ENCODE measurements around the gene IVL. TPM values are rescaled to one million over a fixed set of nuclear protein-coding genes. Genes with fewer than 3 reads are reported as not detected.

IVL gene
- total RNA-seq, 1 donor from 2014 or later: 169 TPM

Other genes starting within 250 kb of the IVL start
- not detected for gene LCE2D, start 245.2 kb upstream of the IVL start, total RNA-seq
- not detected for gene LCE2C, start 233.3 kb upstream of the IVL start, total RNA-seq
- gene LCE2B, start 222.4 kb upstream of the IVL start, total RNA-seq: not detected
- not detected for gene LCE2A, start 210.2 kb upstream of the IVL start, total RNA-seq
- not detected for gene LCE4A, start 200.4 kb upstream of the IVL start, total RNA-seq
- 1.2 TPM for gene KPRP, start 150.5 kb upstream of the IVL start, total RNA-seq
- not detected for gene LCE1F, start 133.4 kb upstream of the IVL start, total RNA-seq
- gene LCE1E, start 122.3 kb upstream of the IVL start, total RNA-seq: not detected
- not detected for gene LCE1D, start 111.8 kb upstream of the IVL start, total RNA-seq
- gene LCE1C, start 101.9 kb upstream of the IVL start, total RNA-seq: not detected
- not detected for gene LCE1B, start 96.6 kb upstream of the IVL start, total RNA-seq
- not detected for gene LCE1A, start 81.1 kb upstream of the IVL start, total RNA-seq
- not detected for gene LCE6A, start 65.7 kb upstream of the IVL start, total RNA-seq
- gene LCE7A, start 48.5 kb upstream of the IVL start, total RNA-seq: not detected
- not detected for gene SMCP, start 30.2 kb upstream of the IVL start, total RNA-seq
- not detected for gene SPRR5, start 38.7 kb downstream of the IVL start, total RNA-seq
- gene SPRR4, start 62.1 kb downstream of the IVL start, total RNA-seq: not detected
- 109 TPM for gene SPRR1A, start 75.5 kb downstream of the IVL start, total RNA-seq
- gene SPRR3, start 93.2 kb downstream of the IVL start, total RNA-seq: 1,163 TPM
- 216 TPM for gene SPRR1B, start 122.7 kb downstream of the IVL start, total RNA-seq
- 49.6 TPM for gene SPRR2D, start 132.6 kb downstream of the IVL start, total RNA-seq
- 74.6 TPM for gene SPRR2A, start 149.0 kb downstream of the IVL start, total RNA-seq
- not detected for gene SPRR2B, start 163.1 kb downstream of the IVL start, total RNA-seq
- gene SPRR2E, start 186.0 kb downstream of the IVL start, total RNA-seq: 11.8 TPM
- 2.5 TPM for gene SPRR2F, start 205.0 kb downstream of the IVL start, total RNA-seq
- not detected for gene SPRR2G, start 242.3 kb downstream of the IVL start, total RNA-seq

Data from vagina (tissue), 1 donor.